ENCODE data around the gene CYB5B.

Gene CYB5B

GRCh38 chr16:69490707-69491324 is 66.4 kb downstream of the CYB5B start:
- DNase-seq: no peak

DNA sequence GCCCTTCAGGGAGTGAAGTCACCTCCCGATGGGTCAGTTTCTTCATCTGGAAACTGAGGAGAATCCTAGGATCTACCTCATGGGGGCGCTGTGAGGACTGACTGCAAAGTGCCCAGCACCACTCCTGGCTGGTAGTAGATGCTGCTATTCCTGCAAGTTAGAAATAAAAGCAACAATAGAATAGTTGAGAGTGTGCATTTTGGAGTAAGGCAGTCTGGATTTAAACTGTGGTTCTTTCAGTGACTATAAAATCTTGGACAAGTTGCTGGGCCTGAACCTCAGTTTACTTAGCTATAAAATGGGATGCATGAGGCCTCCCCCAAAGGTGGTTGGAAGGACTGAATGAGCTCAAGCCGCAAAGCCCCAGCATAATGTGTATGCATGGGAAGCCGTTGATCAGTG is 70.6 kb downstream of the CYB5B start:
- no peak for DNase-seq

DNA sequence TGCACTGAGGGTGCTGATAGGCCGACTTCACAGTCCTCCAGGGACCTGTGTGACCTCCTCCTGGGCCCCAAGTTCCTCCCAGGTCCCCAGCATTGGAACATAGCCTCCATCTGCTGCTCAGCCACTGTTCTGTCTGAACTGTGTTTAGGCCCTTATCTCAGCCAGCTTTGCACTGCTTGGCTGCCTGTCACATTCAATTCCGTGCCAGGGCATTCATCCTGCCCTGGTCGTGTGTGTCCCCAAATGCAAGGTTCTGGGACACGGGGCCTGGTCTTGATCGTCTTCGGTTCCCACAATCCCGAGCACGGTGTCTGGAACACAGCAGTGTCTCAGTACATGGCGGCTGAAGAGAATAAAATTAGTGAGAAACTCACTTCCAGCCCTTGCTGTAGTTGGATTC is 71.4 kb downstream of the CYB5B start:
- no peak for DNase-seq

DNA sequence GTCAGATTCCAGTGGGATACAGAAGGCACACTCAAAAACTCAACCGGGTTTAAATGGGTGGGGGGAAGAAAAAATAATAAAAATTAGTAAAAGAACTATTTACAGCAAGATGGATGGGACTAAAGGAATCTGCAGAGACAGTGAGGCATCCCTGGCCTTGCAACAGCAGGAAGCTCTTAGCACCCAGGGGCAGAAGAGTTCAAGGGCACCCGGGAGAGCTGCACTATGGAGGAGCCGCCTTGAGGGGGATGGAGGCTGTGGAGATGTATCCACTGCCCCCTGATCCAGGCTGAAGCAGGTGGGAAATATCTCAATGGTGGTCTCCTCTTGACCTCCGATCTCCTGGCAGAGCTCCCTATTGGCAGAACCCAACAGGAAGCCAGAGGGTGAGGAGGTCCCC is 72.0 kb downstream of the CYB5B start:
- DNase-seq: no peak

GRCh38 chr16:69496896-69497295 is 72.5 kb downstream of the CYB5B start:
- DNase-seq: no peak

- DNase-seq: no peak
Observed at GRCh38 chr16:69497876-69498596, 73.6 kb downstream of the CYB5B start.

GRCh38 chr16:69498926-69499325 is 74.5 kb downstream of the CYB5B start:
- DNase-seq: no peak

- no peak for DNase-seq
Observed at GRCh38 chr16:69499541-69500230, 75.3 kb downstream of the CYB5B start.

GRCh38 chr16:69500496-69500895 is 76.1 kb downstream of the CYB5B start:
- no peak for DNase-seq

- no peak for DNase-seq
Observed at GRCh38 chr16:69501956-69502745, 77.7 kb downstream of the CYB5B start.

DNA sequence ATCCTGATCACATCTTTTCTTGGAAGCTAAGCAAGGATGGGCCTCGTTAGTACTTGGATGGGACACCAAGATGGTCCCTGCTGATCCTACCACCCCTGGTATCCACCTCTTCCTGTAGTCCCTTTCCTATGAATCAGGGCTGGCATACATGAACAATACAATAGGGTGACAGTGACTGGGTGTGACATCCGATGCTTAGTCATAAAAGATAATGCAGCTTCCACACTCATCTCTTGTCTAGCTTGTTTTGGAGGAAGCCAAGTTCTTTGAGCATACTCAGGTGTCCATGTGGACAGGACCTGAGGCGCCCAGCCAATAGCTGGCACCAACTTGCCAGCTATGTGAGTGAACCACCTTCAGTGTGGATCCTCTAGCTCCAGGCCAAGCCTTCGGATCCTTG is 78.8 kb downstream of the CYB5B start:
- no peak for DNase-seq

GRCh38 chr16:69508033-69508755 is 83.8 kb downstream of the CYB5B start:
- no peak for DNase-seq

DNA sequence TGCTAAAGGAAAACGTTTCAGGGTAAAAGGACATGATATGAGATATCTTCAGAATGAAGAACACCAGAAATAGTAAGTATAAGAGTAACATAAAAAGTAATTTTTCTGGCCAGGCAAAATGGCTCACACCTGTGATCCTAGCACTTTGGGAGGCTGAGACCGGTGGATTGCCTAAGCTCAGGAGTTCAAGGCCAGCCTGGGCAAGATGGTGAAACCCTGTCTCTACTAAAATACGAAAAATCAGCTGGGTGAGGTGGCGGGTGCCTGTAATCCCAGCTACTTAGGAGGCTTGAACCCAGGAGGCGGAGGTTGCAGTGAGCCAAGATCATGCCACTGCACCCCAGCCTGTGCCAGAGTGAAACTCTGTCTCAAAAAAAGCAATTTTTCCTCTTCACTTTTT is 84.7 kb downstream of the CYB5B start:
- no peak for DNase-seq

DNA sequence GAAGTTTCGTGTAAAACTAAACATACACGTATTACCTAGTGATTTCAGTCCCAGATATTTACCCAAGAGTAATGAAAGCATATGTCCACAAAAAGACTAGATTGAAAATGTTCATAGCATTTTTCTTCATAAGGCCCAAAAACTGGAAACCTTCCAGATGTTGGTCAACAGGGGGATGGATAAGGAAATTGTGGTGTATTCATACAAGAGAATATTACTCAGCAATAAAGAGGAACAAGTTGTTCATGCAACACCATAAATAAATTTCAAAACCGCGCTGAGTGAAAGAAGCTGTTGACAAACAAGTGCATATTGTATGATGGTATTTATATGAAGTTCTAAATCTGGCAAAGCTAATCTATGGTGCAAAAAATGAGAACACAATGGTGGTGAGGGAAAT is 87.2 kb downstream of the CYB5B start:
- no peak for DNase-seq

DNA sequence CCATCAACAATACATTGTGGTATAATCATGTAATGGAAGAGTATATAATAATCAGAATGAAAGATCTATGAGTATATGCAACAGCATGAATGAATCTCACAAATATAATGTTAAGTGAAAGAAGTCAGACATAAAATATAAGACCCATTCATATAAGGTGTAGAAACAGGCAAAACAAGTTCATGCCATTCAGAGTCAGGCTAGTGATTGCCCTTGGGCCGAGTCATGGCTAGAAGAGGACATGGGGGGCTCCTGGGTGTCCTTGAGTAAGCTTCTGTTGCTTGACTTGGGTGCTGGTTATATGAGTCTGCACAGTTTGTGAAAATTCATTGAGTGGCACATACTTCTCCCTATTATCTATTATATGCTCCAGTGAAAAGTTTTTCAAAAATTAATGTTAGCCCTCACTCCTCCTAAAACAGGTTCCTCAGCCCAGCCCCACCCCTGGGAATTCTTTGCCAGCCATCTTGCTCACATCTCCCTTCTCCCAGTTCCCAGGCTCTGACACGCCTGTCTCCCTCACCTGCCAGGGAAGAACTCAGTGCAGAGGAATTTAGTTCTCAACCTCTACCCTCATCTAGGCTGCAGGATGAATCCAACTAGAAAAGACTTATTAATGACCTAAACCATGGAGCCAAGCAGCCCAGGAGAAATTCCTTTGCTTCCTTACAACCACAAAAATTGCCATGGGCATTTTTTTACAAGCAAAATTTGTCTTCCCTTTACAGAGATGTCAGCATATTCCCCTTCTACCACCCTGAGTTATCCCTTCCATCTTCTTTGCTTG is 89.0 kb downstream of the CYB5B start:
- DNase-seq: no peak

GRCh38 chr16:69514356-69514755 is 89.9 kb downstream of the CYB5B start:
- DNase-seq: no peak

Measured in NK-92 treated with Interleukin-12 subunit alpha and Interleukin-12 subunit beta, amount 100 ng/mL, for 24 hours (cell line).